GM21423 (cell line): Measurements from ENCODE around the gene PRSS36.
A peak's percentile ranks its signal among the peaks of the same experiment; 100 is the strongest.
"Not testable (repeated sequence)": the region's sequence is repeated elsewhere in the genome, so short reads cannot be mapped to it uniquely, and the experiment has no call there.

Experiments used
- ATAC-seq: cut with Tn5 transposase; IDR thresholded peaks from one replicate; pipeline ENCODE4 v1.9.1; 2021; ENCODE audit warnings: mild to moderate bottlenecking, moderate library complexity; ENCODE audit not compliant: unreplicated experiment

PRSS36 gene

DNA sequence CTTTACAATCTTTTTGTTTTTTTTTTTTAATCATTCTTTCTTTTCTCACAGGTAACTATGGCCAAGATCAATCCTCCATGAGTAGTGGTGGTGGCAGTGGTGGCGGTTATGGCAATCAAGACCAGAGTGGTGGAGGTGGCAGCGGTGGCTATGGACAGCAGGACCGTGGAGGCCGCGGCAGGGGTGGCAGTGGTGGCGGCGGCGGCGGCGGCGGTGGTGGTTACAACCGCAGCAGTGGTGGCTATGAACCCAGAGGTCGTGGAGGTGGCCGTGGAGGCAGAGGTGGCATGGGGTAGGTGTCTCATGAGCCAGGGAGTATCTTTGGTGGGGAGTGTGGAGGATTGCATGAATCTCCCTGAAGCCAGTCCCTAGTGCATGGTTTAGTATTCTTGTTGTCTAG, 35.0 kb upstream of the PRSS36 start:
- ATAC-seq, result no peak

DNA sequence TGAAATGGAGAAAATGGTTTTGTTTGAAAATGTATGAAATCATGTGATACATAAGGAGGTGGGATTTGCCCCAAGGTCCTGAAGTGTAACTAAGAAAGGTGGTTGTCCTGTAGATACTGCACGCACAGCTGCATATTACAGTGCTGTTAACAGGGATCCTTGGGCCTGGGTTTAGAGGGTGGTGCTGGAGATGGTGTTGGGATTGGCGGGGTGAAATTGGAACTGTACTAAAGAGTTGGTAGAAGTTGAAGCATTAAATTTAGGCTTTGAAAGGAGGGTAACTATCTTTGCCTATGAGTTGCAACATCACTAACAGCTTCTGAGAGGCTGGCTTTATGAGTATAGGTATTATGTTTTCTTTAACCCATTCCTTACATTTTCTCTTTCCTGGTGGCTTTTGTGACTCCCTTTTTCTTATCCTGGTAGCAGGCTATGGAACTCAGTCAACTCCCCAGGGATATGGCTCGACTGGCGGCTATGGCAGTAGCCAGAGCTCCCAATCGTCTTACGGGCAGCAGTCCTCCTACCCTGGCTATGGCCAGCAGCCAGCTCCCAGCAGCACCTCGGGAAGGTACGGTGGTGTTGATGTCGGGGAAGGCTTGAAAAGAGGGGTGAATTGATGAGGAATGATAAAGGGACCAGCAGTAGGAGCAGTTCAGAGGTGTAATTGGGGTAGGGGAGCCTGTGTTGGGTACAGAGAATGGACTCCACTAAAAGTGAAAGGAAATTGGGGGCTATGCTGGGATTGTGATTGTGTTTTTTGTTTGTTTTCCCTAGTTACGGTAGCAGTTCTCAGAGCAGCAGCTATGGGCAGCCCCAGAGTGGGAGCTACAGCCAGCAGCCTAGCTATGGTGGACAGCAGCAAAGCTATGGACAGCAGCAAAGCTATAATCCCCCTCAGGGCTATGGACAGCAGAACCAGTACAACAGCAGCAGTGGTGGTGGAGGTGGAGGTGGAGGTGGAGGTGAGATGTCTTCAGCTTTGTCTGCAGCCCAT, 33.9 kb upstream of the PRSS36 start:
- ATAC-seq, result no peak

DNA sequence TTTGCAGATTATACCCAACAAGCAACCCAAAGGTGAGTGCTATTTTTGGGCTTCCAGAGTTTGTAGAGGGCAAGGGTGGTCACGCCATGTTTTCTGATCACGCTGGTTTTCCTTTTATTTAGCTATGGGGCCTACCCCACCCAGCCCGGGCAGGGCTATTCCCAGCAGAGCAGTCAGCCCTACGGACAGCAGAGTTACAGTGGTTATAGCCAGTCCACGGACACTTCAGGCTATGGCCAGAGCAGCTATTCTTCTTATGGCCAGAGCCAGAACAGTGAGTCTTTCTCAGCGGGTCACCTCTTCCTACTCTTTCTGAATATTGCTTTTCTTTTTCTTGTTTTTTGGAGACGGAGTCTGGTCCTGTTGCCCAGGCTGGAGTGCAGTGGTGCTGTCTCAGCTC, 32.5 kb upstream of the PRSS36 start:
- no peak for ATAC-seq

DNA sequence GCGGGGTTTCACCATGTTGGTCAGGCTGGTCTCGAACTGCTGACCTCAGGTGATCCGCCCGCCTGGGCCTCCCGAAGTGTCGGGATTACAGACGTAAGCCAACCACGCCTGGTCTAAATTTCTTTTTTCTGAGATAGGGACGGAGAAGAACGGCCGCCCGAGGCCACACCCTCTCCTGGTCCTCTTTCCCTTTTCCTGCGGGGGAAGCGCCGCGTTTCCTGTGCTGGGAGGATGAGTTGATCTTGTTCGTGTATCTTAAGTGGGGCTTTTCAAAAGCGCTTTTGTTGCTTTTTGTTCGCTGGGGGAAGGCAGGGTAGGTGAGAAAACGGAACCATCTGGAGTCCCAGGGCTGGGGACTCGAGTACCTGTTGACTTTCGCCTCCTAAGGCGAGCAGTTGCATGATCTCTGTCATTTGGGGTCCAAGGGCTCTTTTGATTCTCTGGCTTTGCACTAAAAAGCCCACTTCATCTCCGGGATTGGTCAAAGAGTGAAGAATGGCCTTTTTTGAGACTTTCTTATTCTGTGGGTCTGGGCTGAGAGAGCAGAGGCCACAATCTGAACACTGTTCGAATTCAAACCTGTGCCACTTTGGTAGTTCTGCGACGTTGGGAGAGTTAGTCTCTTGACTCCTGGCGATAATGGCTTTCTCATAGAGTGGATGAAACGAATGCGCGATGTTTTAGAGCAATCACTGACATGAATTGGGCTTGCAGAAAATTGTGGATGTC, 31.4 kb upstream of the PRSS36 start:
- no peak for ATAC-seq

DNA sequence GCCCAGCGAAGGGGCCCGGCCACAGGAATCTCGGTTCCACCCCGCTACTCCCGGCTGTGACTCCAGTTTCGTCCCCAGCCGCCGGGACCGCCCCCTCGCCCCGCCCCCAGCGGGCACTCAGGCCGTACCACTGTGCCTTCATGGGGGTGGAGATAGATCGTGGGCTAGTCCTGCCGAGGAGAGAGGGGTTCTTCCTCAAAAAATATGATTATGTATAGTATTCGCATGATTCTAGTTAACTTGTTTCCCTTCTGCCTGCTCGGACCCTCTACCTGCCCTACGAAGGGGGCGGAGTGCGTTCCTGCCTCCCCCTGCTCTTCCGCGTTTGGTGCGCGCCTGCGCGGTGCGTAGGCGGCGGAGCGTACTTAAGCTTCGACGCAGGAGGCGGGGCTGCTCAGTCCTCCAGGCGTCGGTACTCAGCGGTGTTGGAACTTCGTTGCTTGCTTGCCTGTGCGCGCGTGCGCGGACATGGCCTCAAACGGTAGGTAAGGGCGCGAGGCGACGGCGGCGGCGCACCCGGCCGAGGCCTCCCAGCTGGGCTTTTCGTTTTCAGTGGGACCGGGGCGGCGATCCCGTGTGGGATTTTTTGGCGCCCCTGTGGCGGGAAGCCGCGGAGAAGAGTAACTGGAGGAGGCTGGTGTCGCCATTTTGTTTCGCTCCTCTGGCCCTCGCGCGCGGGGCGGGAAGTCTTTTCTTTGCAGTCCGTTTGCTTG, 30.0 kb upstream of the PRSS36 start, which contains the start of gene FUS:
FUS (plus strand) TSS at position 393 of the 713 bp plus-strand sequence; CDS start at position 469, 76 bp downstream.
- ATAC-seq, result peak; percentile 62

DNA sequence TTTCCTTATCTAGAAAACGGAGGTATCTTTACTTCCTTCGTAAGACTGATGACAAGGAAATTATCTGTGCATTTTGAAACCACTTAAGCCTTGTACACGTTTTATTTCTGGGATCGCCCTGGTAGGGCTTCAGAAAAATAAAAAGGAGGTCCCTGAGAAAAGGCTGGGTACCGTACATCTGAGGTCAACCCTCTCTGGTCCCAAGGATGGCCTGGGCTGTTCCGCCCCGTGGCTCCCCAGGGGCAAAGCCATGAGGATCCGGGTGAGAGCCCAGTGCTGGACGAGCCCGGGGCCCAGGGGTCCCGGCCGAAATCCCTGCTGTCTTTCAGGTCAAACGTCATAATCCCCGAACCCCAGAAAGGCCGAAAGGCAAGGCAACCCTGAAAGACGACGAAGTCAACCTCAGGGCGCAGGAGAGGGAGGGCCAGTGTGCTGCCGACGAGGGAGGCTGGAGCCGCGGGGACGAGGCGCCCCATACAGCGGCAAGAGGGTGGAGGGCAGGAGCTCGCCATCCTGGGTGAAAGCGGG, 29.4 kb upstream of the PRSS36 start:
- ATAC-seq, result peak; percentile 1

DNA sequence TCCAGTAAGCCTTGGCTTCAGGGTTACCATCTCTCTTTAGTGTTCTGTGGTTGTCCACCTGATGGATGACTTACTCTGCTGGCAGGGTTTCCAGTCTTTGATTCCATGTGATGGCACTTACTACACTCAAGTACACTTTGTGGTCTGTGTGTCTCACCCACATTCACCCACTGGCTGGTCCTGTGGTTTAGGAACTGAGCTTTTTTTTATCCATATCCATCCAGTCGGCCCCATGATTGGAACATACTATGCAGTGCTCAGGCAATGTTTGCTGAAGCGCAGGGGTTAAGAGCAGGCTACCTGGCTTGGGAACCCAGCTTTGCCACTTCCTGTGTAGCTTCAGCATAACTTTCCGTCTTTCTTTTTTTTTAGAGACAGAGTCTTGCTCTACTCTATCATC, 27.3 kb upstream of the PRSS36 start:
- no peak for ATAC-seq

DNA sequence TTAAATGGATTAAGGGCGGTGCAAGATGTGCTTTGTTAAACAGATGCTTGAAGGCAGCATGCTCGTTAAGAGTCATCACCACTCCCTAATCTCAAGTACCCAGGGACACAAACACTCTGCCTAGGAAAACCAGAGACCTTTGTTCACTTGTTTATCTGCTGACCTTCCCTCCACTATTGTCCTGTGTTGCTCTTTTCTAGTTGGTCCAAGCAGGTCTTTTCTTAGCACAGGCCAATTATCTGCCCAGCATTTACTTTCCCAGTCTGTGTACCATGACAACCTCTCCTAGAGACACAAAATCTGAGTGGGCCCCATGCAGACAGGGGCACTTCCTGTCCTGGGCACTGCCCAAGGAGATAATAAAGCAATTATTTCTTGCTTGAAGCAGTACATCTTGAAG, 20.2 kb upstream of the PRSS36 start:
- not testable (repeated sequence) for ATAC-seq

DNA sequence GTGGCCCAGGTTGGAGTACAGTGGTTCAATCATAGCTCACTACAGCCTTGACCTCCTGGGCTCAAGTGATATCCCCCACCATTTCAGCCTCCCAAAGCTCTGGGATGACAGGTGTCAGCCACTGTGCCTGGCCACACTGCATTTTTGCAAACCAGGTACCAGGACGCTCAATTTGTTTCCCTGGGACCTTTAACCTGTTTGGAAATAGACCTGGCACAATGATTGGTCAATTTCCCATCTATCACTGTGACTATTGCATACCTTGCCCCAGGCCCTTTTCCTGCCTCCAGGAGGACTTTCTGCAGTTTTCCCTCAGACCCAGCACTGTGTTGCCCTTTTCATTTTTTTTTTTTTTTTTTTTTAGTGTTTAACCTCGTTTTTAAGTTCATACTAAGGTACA, 19.0 kb upstream of the PRSS36 start:
- no peak for ATAC-seq

DNA sequence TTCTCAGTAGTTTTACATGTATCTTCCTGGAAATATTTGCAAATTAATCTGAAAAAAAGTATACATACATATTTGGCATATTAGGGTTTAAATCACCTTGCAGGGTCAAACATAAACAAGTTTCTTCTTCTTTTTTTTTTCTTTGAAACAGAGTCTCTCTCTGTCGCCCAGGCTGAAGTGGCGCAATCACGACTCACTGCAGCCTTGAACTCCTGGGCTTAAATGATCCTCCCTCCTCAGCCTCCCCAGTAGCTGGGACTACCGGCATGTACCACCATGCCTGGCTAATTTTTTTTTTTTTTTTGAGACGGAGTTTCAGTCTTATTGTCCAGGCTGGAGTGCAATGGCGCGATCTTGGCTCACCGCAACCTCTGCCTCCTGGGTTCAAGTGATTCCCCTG, 17.4 kb upstream of the PRSS36 start:
- no peak for ATAC-seq

DNA sequence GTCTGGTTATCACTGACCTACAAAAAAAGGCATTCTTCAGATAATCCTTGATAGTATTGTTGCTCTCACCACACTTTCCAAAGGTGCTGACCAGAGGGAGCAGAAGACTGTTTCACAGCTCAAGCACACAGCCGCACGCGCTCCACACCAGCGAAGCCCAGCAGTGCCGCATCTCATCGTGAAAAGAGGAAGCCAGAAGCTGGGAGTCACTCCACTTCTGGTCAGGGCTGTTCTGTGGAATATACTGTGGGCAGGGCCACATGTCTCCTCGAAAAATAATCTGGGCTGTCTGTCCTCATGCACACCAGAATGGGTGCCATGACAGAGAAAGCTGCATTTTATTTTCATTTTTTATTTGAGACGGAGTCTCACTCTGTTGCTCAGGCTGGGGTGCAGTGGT, 7.3 kb upstream of the PRSS36 start:
- no peak for ATAC-seq

DNA sequence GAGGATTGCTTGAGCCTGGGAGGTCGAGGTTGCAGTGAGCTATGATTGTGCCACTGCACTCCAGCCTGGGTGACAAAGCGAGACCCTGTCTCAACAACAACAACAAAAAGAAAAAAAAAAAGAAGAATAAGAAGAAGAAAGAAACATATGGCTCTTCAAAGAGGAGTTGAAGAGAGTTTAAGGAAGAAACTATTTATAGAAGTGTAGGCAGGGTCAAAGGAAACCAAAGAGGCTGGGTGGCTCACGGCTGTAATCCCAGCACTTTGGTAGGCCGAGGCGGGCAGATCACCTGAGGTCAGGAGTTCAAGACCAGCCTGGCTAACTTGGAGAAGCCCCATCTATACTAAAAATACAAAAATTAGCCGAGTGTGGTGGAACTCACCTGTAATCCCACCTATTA, 1.1 kb upstream of the PRSS36 start:
- ATAC-seq, result not testable (repeated sequence)

DNA sequence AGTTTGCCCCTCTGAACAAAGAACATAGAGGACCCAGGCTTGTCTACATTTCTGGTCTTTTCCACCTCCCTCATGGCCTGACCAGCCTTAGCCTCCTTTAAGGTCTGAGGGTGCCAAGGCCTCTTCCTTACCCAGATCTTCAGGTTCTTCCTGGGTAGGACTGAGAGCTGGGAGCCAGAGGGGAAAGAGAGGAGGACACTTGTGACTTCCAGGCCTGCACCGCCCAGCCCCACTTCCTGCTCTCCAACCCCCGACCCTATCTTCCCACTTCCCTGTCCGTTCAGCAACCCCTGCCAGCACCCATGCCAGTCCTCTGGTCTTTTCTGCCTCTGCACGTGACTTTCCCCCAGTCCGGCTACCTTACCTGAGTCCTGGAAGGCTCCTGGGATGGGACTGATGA, 534 bp downstream of the PRSS36 start:
- ATAC-seq, result no peak

DNA sequence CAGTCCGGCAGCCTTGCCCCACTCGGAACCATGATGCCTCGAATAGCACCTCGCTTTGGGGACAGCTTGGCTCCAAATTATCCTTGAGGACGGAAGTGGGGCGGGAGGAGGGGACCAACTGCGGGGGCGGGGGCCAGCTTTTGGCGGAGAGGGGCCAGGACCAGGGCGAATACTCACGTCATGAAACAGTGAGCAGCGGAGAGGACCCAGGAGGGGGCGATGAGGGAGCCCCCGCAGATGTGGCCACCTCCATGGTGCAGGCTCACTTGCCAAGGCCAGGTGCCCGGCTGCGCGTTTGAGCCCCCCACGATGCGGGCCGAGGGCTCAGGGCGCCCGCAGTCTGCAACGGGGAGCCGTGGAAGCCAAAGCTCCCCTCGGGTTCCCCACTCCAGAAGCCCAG, 970 bp downstream of the PRSS36 start:
- ATAC-seq, result no peak

DNA sequence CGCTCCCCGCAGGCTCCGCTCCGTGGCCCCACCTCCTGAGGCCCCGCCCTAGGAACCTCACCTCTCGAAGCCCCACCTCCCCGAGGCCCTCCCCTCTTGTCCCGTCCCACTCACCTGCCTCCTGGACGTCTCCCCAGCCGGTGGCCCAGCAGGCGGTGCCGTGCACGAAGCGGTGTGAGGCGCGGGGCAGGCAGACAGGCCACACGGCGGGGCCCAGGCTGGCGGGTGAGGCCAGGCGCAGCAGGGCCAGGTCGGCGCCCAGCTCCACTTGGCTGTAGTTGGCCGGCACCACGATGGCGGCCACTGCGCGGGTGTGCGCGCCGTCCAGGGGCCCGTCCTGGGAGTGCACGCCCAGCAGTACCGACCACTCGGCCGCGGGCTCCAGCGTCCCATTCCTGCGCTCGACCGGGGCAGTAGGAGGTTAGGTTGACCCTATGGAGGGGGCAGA, 1.6 kb downstream of the PRSS36 start:
- ATAC-seq, result no peak

DNA sequence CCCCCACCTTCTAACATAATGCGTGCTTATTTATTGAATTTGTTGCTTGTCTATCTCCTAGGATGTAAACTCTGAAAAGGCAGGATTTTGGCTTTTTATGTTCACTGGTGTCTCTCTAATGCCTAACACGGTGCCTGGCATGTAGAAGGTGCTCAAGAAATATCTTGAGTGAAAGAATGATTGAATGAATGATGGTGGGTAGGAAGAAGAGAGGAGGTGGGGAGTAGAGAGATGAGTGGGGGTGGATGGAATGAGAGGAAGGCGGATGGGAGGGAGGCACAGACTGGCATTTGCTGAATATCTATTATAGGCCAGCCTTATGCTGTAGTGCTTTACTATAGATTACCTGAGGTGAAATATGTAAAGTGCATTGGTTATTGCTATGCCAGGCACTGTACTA, 2.3 kb downstream of the PRSS36 start:
- no peak for ATAC-seq

DNA sequence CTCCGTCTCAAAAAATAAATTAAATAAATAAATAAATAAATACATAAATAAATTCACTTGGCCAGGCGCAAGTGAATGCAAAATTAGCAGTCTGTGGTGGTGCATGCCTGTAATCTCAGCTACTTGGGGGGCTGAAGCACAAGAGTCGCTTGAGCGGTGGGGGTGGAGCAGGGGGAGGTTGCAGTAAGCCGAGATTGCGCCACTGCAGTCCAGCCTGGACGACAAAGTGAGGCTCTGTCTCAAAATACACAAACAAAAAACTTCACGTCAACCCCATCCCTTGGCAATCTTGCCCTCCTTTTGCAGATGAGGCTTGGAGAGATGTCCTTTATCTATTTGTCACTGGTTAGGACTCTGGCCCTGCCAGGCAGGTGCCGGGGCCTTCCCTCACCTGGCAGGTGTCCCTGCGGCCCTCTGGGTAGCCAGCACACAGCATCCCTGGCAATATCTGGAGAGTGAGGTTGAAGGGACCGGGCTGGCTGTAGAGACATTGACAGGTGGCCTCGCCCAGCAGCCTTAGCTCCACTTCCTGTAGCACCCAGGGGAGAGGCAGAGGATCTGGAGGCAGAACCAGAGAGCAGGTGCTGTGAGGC, 4.4 kb downstream of the PRSS36 start:
- no peak for ATAC-seq

DNA sequence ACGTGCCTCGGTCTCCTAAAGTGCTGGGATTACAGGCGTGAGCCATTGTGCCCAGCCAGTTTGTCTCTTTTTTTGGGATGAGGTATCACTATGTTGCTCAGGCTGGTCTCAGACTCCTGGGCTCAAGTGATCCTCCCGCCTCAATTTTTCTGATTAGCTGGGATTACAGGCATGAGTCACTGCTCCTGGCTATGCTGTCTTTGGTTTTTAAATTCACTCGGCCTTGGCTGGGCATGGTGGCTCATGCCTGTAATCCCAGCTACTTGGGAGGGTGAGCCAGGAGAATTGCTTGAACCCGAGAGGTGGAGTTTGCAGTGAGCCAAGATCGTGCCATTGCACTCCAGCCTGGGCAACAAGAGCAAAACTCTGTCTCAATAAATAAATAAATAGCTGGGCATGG, 5.4 kb downstream of the PRSS36 start:
- ATAC-seq, result not testable (repeated sequence)

DNA sequence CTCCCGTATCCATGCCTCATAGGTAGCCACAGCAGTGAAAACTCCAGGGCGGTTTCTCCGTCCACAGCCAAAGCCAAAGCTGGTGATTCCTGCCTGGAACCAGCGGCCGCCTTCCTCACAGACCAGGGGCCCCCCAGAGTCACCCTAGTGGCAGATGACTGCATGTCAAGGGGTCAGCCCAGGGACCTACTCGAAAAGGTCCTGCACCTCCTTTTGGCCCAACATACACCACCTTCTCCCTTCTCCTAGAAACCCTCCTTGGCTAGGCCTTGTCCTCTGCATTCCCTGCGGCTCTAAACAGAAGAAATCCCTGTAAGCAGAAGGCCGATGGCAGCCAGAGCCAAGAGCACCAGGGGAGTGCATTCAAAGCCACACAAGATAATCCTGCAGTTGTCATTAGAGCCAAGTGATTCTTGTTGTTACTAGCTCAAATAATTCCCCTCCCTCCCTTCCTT, 6.1 kb downstream of the PRSS36 start:
- ATAC-seq, result no peak

DNA sequence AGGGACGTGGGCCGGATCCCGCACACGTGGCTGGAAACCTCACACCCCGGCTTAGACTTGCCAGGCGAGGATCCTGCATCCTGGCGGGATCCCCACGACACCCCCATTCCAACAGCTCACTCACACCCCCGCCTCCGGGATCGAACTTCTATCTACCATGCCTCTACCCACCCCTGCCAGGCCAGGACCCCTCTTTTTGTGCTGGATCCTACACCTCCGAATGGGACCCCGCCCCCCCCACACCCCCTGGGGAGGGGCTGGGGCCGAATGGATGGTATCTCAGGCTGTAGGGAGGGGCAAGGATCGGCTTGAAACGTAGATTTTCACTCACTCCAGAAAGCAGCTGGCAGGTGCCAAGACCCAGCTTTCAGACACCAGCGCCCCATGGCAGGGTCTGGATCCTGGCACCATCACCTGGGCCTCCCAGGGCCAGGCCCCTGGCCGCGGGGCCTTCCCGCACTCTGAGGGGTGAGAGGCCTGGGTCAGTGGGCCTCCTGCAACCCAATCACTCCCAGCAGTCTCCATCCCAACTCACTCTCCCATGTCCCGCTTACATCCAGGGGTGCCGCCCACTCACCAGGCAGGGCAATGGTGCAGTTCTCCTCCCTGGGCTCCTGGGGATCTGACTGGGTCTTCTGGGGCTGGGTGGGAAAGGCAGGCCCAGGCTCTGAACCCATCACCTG, 6.7 kb downstream of the PRSS36 start:
- ATAC-seq, result no peak
